Subcutaneous adipose tissue (tissue), 4 donors: ENCODE data around the gene DNAJC10. TPM values are rescaled to one million over a fixed set of nuclear protein-coding genes. Genes with fewer than 3 reads are reported as not detected.

Experiments used
- CTCF ChIP-seq: fragments of 450-650 bp; IDR thresholded peaks from one replicate; pipeline ENCODE4 v1.5.1; 2016; ENCODE audit warnings: low read depth, mild to moderate bottlenecking, control low read depth, antibody characterized with exemption, moderate library complexity
- total RNA-seq, 4 donors: library from RNA; depleted of rRNA; stranded (reverse); fragments of >200 nt; gene quantifications; one replicate each; pipeline ENCODE4 v1.1.0, GENCODE V29; 2016

DNAJC10 gene
- total RNA-seq, 4 donors from 2014 or later, result 38.4 to 61.5 (median 49.8) TPM

- no peak for TF ChIP-seq CTCF
Observed at GRCh38 chr2:182715121-182715891, 751 bp upstream of the DNAJC10 start.

GRCh38 chr2:182716650-182716979 lies 558 bp downstream of the DNAJC10 start:
- TF ChIP-seq CTCF, result no peak

- no peak for TF ChIP-seq CTCF
Observed at GRCh38 chr2:182717416-182717815, 1.4 kb downstream of the DNAJC10 start.

GRCh38 chr2:182717816-182718215 lies 1.8 kb downstream of the DNAJC10 start:
- TF ChIP-seq CTCF, result no peak

- TF ChIP-seq CTCF, result no peak
Observed at GRCh38 chr2:182718459-182718858, 2.4 kb downstream of the DNAJC10 start.

GRCh38 chr2:182724656-182725055 lies 8.6 kb downstream of the DNAJC10 start:
- no peak for TF ChIP-seq CTCF

GRCh38 chr2:182726473-182726872 lies 10.4 kb downstream of the DNAJC10 start:
- TF ChIP-seq CTCF, result no peak
